SU-DHL-6 (cell line): ENCODE measurements around the gene SYS1.

ENCODE experiments used
- EZH2phosphoT487 ChIP-seq: fragments of 200-600 bp; sonication (generic), shearing (Covaris generic); conservative IDR thresholded peaks from 2 replicates; pipeline ENCODE4 v1.6.1; 2018; ENCODE audit warnings: mild to moderate bottlenecking, antibody characterized with exemption, low read length, moderate library complexity, mixed read lengths
- TF ChIP-seq, protein P1 (sequence below): fragments of 200-600 bp; sonication (generic); IDR thresholded peaks from one replicate; pipeline ENCODE4 v1.5.1; 2017; ENCODE audit warnings: antibody characterized with exemption, mild to moderate bottlenecking, low read length, moderate library complexity; ENCODE audit not compliant: insufficient read depth, poor library complexity, severe bottlenecking

DNA sequence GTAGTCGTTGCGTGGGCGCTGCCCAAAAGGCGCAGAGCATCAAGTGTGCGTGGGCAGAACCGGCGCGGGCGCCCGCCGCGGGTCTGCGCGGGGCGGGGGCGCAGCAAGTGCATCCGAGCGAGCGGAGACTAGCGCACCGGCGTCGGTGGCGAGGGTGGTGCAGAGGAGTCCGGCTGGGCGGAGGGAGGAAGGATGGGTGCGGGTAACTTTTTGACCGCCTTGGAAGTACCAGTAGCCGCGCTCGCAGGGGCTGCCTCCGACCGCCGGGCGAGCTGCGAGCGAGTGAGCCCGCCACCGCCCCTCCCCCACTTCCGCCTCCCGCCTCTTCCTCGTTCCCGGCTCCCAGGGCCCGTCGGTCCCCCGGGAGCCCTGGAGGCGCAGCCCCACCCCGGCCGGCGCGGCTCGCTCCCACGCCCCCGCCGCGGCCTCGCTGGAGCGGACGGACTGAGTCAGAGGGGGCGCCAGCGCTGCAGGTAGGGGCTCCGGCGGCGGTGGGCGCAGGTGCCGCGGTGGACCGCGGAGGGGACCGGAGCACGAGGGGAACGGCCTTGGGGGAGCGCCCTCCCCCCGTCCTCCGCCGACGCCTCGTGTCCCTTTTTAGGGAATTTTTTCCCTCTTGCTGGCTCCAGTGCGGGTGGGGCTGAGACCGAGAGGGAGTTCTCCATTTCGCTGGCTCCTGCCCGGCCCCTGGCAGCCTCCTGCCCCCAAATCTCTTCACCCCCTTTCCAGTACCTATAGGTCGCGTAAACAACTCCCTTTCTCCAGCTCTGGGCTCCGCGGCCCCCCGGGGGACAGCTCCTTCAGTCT is 43.5 kb downstream of the SYS1 start:
- TF ChIP-seq, protein P1, sequence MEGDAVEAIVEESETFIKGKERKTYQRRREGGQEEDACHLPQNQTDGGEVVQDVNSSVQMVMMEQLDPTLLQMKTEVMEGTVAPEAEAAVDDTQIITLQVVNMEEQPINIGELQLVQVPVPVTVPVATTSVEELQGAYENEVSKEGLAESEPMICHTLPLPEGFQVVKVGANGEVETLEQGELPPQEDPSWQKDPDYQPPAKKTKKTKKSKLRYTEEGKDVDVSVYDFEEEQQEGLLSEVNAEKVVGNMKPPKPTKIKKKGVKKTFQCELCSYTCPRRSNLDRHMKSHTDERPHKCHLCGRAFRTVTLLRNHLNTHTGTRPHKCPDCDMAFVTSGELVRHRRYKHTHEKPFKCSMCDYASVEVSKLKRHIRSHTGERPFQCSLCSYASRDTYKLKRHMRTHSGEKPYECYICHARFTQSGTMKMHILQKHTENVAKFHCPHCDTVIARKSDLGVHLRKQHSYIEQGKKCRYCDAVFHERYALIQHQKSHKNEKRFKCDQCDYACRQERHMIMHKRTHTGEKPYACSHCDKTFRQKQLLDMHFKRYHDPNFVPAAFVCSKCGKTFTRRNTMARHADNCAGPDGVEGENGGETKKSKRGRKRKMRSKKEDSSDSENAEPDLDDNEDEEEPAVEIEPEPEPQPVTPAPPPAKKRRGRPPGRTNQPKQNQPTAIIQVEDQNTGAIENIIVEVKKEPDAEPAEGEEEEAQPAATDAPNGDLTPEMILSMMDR: no peak
- TF ChIP-seq EZH2phosphoT487: no peak
